ENCODE measurements around the gene CAPZB. TPM values are rescaled to one million over a fixed set of nuclear protein-coding genes. Genes with fewer than 3 reads are reported as not detected.

CAPZB gene
- total and polyA plus RNA-seq, 2 donors (not counting 3 experiments of a cell fraction or from before 2014, with no cell fraction given) = 196 to 347 TPM

DNA sequence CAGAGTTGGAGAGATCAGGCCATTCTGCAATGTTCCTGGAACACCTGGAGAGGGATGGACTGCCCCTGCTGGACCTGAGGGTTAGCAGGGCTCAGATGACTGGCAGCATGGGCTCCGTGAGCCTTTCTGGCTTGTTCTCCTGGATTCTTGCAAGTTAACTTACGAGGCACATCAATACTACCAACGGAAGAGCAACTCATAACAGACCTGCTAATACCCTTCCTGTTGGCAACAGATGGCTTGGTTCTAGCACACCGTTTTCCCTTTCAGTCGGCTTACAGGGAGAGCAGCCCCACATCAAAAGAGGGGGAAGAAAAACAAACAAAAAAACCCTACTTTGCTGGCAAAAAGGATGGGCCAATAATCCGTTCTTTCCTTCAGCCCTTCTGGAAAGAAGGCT is 125.3 kb downstream of the CAPZB start:
- FAIRE-seq = peak; percentile 37
- no TSS peak for BruUV-seq (replicated peaks)
- TF ChIP-seq, protein P1, sequence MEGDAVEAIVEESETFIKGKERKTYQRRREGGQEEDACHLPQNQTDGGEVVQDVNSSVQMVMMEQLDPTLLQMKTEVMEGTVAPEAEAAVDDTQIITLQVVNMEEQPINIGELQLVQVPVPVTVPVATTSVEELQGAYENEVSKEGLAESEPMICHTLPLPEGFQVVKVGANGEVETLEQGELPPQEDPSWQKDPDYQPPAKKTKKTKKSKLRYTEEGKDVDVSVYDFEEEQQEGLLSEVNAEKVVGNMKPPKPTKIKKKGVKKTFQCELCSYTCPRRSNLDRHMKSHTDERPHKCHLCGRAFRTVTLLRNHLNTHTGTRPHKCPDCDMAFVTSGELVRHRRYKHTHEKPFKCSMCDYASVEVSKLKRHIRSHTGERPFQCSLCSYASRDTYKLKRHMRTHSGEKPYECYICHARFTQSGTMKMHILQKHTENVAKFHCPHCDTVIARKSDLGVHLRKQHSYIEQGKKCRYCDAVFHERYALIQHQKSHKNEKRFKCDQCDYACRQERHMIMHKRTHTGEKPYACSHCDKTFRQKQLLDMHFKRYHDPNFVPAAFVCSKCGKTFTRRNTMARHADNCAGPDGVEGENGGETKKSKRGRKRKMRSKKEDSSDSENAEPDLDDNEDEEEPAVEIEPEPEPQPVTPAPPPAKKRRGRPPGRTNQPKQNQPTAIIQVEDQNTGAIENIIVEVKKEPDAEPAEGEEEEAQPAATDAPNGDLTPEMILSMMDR (IDR thresholded peaks at IDR 0.05; ENCODE audit: extremely low read depth in 1 of 2, insufficient read depth in 1 of 2, low read depth in 1 of 2, low read length in 2 of 2) = no peak
- TF ChIP-seq FOS (IDR thresholded peaks at IDR 0.05; ENCODE audit: borderline replicate concordance, insufficient read depth, low read length) = no peak
- TF ChIP-seq POLR2A (IDR thresholded peaks at IDR 0.05; ENCODE audit: low read depth, low read length) = no peak
- TF ChIP-seq POLR2AphosphoS5 (IDR thresholded peaks at IDR 0.05; ENCODE audit: insufficient read depth, low read depth, low read length) = no peak
- TF ChIP-seq JUN (IDR thresholded peaks at IDR 0.05; ENCODE audit: borderline replicate concordance, insufficient read depth, insufficient read length, low read depth) = no peak
- TF ChIP-seq MYC (IDR thresholded peaks at IDR 0.05; ENCODE audit: low read depth, low read length) = no peak
- no peak for TF ChIP-seq GATA2 (IDR thresholded peaks at IDR 0.05; ENCODE audit: insufficient read depth, insufficient read length, low read depth, low read length)
- TF ChIP-seq EZH2 (IDR thresholded peaks at IDR 0.05; ENCODE audit: borderline replicate concordance, low read depth, low read length, severe bottlenecking) = no peak
- TF ChIP-seq, protein P2, sequence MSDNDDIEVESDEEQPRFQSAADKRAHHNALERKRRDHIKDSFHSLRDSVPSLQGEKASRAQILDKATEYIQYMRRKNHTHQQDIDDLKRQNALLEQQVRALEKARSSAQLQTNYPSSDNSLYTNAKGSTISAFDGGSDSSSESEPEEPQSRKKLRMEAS (IDR thresholded peaks at IDR 0.05; ENCODE audit: insufficient read depth, insufficient read length) = no peak

More for the DNA sequence above, 125.3 kb downstream of the CAPZB start:
- Histone ChIP-seq H3K9ac (replicated peaks; ENCODE audit: extremely low read depth, insufficient read depth, low read length) (no peak overlapping the region), H3K27me3 (ENCODE audit: control insufficient read depth in 2 of 2, insufficient read depth in 2 of 2, low read length in 2 of 2) (no peaks in the 10 kb centered on the region), H3K4me2 (ENCODE audit: insufficient read depth, low read length) (no peak overlapping the region), H3K4me3 (replicated peaks in 1 of 3; ENCODE audit: insufficient read depth in 1 of 3, low read depth in 1 of 3, low read length in 3 of 3) (no peak overlapping the region), H3K9me1 (replicated peaks; ENCODE audit: control insufficient read depth, extremely low read depth, insufficient read depth, low read length) (no peaks in the 10 kb centered on the region), H2AFZ (ENCODE audit: low read depth, low read length) (no peak overlapping the region), H3K27ac (ENCODE audit: insufficient read depth, low read depth, low read length) (no peak overlapping the region), H3K9me3 (replicated peaks; ENCODE audit: control insufficient read depth, insufficient read depth, low read length) (no peaks in the 10 kb centered on the region), H3K79me2 (ENCODE audit: control insufficient read depth, insufficient read depth, low read length) (peaks cover 5% of the 10 kb centered on the region), H3K4me1 (ENCODE audit: control insufficient read depth, extremely low read depth, insufficient read depth, low read length) (no peaks in the 10 kb centered on the region), H4K20me1 (replicated peaks; ENCODE audit: control insufficient read depth, extremely low read depth, insufficient read depth, low read length) (no peaks in the 10 kb centered on the region), H3K36me3 (ENCODE audit: control insufficient read depth in 2 of 2, extremely low read depth in 1 of 2, insufficient read depth in 2 of 2, low read length in 2 of 2) (peaks cover 0 to 21% of the 10 kb centered on the region in 2 experiments)
- ChIA-PET POLR2A (no interaction called here), CTCF (interaction anchor here (1.1 kb wide), 1 partner anchor 222 kb away, joined by 4 read pairs; no protein-coding TSS in a partner anchor)
- DNase-seq (ENCODE audit: low read depth, low spot score) = no peak
- intact Hi-C loops (cut with micrococcal nuclease) = no loop called here
- dilution Hi-C loops (cut with MboI; ENCODE audit: extremely low pct_ligation_motif_present, low sequenced_read_pairs) = no loop called here
